Lower leg skin (tissue), 4 donors: Measurements from ENCODE around the gene UNC13A. TPM values are rescaled to one million over a fixed set of nuclear protein-coding genes. Genes with fewer than 3 reads are reported as not detected.

ENCODE experiments used
- DNase-seq, 2 donors: peaks; one replicate each; pipeline ENCODE4 v3.0.0-alpha.2; 2019; ENCODE audit warnings: low spot score in 2 of 2
- H3K4me3 ChIP-seq: fragments of 200-600 bp; sonication (generic); 2 replicates; pipeline ENCODE4 v1.5.1; 2017; ENCODE audit warnings: mild to moderate bottlenecking, low read depth; ENCODE audit not compliant: poor library complexity, severe bottlenecking
- CTCF ChIP-seq, 3 donors: fragments of 450-650 bp; IDR thresholded peaks; one replicate each; pipeline ENCODE4 v1.5.1; 2016; ENCODE audit warnings: antibody characterized with exemption in 3 of 3, mild to moderate bottlenecking in 3 of 3, moderate library complexity in 2 of 3
- POLR2A ChIP-seq, 2 donors: fragments of 450-650 bp; IDR thresholded peaks; one replicate each; pipeline ENCODE4 v1.6.1; 2016 to 2017; ENCODE audit warnings: antibody characterized with exemption in 2 of 2, mild to moderate bottlenecking in 1 of 2, moderate library complexity in 1 of 2
- WGBS, 2 donors: methylation state at CpG; one replicate each; pipeline ENCODE4 v1.1.5; 2018; 5-methylcytosine and 5-hydroxymethylcytosine counted together
- intact Hi-C: fragments of 100-400 bp; cut with DNase I; formaldehyde crosslinking; loops from one replicate; pipeline ENCODE4 v1.15.0; 2023; ENCODE audit warnings: low total_unique reads
- total RNA-seq, 4 donors: library from RNA; depleted of rRNA; stranded (reverse); fragments of >200 nt; gene quantifications; one replicate each; pipeline ENCODE4 v1.1.0, GENCODE V29; 2016

The UNC13A gene
- total RNA-seq, 4 donors from 2014 or later = not detected

GRCh38 chr19:17727843-17728242, 39.7 kb upstream of the UNC13A start:
- intact Hi-C loops = loop anchor here (5.0 kb wide), 1 partner anchor 1571 kb away; no protein-coding TSS in a partner anchor
- whole genome bisulfite sequencing, 2 donors = 92 to 94% methylated on average over 6 to 19 of the region's 19 CpGs
- DNase-seq = no peak
- H3K4me3 ChIP-seq = no peak overlapping the region
- TF ChIP-seq POLR2A (IDR thresholded peaks at IDR 0.05) (no peak), CTCF (IDR thresholded peaks at IDR 0.05) (no peak)

GRCh38 chr19:17726964-17727773, 39.0 kb upstream of the UNC13A start:
- 89 to 93% methylated on average over 25 to 35 of the region's 62 CpGs for WGBS, 2 donors
- DNase-seq = no peak
- intact Hi-C loops = loop anchor here (5.0 kb wide), 1 partner anchor 1570 kb away; no protein-coding TSS in a partner anchor
- TF ChIP-seq POLR2A (IDR thresholded peaks at IDR 0.05) (no peak), CTCF (IDR thresholded peaks at IDR 0.05) (no peak)
- H3K4me3 ChIP-seq = no peak overlapping the region

GRCh38 chr19:17726136-17726741, 38.1 kb upstream of the UNC13A start:
- no peak overlapping the region for H3K4me3 ChIP-seq
- WGBS, 2 donors = 95 to 96% methylated on average over 57 to 59 of the region's 59 CpGs
- no peak for TF ChIP-seq CTCF (IDR thresholded peaks at IDR 0.05)
- no peak for TF ChIP-seq POLR2A (IDR thresholded peaks at IDR 0.05)
- intact Hi-C loops = loop anchor here (5.0 kb wide), 1 partner anchor 1569 kb away; no protein-coding TSS in a partner anchor
- no peak for DNase-seq

- no peak overlapping the region for H3K4me3 ChIP-seq
- 85 to 90% methylated on average over 20 to 21 of the region's 21 CpGs for WGBS, 2 donors
- intact Hi-C loops = loop anchor here (5.0 kb wide), 1 partner anchor 1568 kb away; no protein-coding TSS in a partner anchor
- TF ChIP-seq POLR2A (IDR thresholded peaks at IDR 0.05) (no peak), CTCF (IDR thresholded peaks at IDR 0.05) (no peak)
- no peak for DNase-seq
Observed at GRCh38 chr19:17725422-17726078, 37.4 kb upstream of the UNC13A start.

GRCh38 chr19:17724655-17725054, 36.5 kb upstream of the UNC13A start:
- intact Hi-C loops = loop anchor here (5.0 kb wide), 1 partner anchor 1567 kb away; no protein-coding TSS in a partner anchor
- H3K4me3 ChIP-seq = no peak overlapping the region
- WGBS, 2 donors = 94 to 97% methylated on average over 7 of the region's 7 CpGs
- no peak for DNase-seq
- TF ChIP-seq CTCF (IDR thresholded peaks at IDR 0.05) (no peak), POLR2A (IDR thresholded peaks at IDR 0.05) (no peak)
